Mesothelial cell of epicardium (in vitro differentiated cells): ENCODE data around the gene TMEM181. TPM values are rescaled to one million over a fixed set of nuclear protein-coding genes. Genes with fewer than 3 reads are reported as not detected.
"Not testable (repeated sequence)": the region's sequence is repeated elsewhere in the genome, so short reads cannot be mapped to it uniquely, and the experiment has no call there.

Source experiments
- DNase-seq, 2 experiments: peaks; one replicate each; pipeline ENCODE4 v3.0.0; 2021; ENCODE audit warnings: low spot score in 2 of 2; ENCODE audit not compliant: unreplicated experiment in 2 of 2
- H3K27ac Mint-ChIP-seq: 2 replicates; pipeline ENCODE4 v1.8.0; 2021; ENCODE audit warnings: mixed read lengths
- H3K27me3 Mint-ChIP-seq: 2 replicates; pipeline ENCODE4 v1.8.0; 2021; ENCODE audit warnings: low read depth, mixed read lengths
- H3K36me3 Mint-ChIP-seq: 2 replicates; pipeline ENCODE4 v1.8.0; 2021; ENCODE audit warnings: mixed read lengths
- H3K4me1 Mint-ChIP-seq: 2 replicates; pipeline ENCODE4 v1.8.0; 2021; ENCODE audit warnings: mixed read lengths
- H3K4me3 Mint-ChIP-seq: 2 replicates; pipeline ENCODE4 v1.8.0; 2021; ENCODE audit warnings: mild to moderate bottlenecking, moderate library complexity, mixed read lengths
- H3K9me3 Mint-ChIP-seq: 2 replicates; pipeline ENCODE4 v1.8.0; 2021; ENCODE audit warnings: mixed read lengths
- CTCF ChIP-seq: fragments of 200-600 bp; sonication (generic); IDR thresholded peaks from one replicate; pipeline ENCODE4 v1.5.0; 2021; ENCODE audit warnings: antibody characterized with exemption; ENCODE audit not compliant: unreplicated experiment
- total RNA-seq: library from RNA; stranded (reverse); gene quantifications from 3 replicates; pipeline ENCODE4 v1.2.1, GENCODE V29; 2021

TMEM181 gene
- total RNA-seq, 1 donor from 2014 or later, result 23.8 TPM

GRCh38 chr6:158672726-158673125 is 112.8 kb downstream of the TMEM181 start:
- DNase-seq, result no peak
- Mint-ChIP-seq H3K9me3 (no peaks in the 10 kb centered on the region), H3K4me1 (peaks cover 16% of the 10 kb centered on the region), H3K4me3 (no peak overlapping the region), H3K36me3 (peaks cover 6% of the 10 kb centered on the region), H3K27ac (no peak overlapping the region), H3K27me3 (no peaks in the 10 kb centered on the region)
- no peak for TF ChIP-seq CTCF

GRCh38 chr6:158674342-158675131 is 114.6 kb downstream of the TMEM181 start:
- no peak for DNase-seq
- Mint-ChIP-seq H3K4me1 (peaks cover 11% of the 10 kb centered on the region), H3K9me3 (no peaks in the 10 kb centered on the region), H3K4me3 (no peak overlapping the region), H3K27ac (no peak overlapping the region), H3K27me3 (no peaks in the 10 kb centered on the region), H3K36me3 (peaks cover 6% of the 10 kb centered on the region)
- no peak for TF ChIP-seq CTCF

- not testable (repeated sequence) for H3K4me3 Mint-ChIP-seq, H3K27me3 Mint-ChIP-seq, H3K4me1 Mint-ChIP-seq, DNase-seq, H3K27ac Mint-ChIP-seq, H3K36me3 Mint-ChIP-seq, H3K9me3 Mint-ChIP-seq
These were observed 117.2 kb downstream of the TMEM181 start for GRCh38 chr6:158677094-158677493.

GRCh38 chr6:158677906-158678578 is 118.2 kb downstream of the TMEM181 start:
- TF ChIP-seq CTCF, result no peak
- Mint-ChIP-seq H3K4me1 (peaks cover 9% of the 10 kb centered on the region), H3K27me3 (no peaks in the 10 kb centered on the region), H3K27ac (no peak overlapping the region), H3K4me3 (no peak overlapping the region), H3K36me3 (peaks cover 6% of the 10 kb centered on the region), H3K9me3 (no peaks in the 10 kb centered on the region)
- DNase-seq, result no peak

- no peak for DNase-seq
- H3K27me3 Mint-ChIP-seq, result no peaks in the 10 kb centered on the region
- H3K27ac Mint-ChIP-seq, result no peak overlapping the region
- H3K36me3 Mint-ChIP-seq, result peaks cover 5% of the 10 kb centered on the region
- no peaks in the 10 kb centered on the region for H3K9me3 Mint-ChIP-seq
- no peak for TF ChIP-seq CTCF
- peaks cover 9% of the 10 kb centered on the region for H3K4me1 Mint-ChIP-seq
- no peak overlapping the region for H3K4me3 Mint-ChIP-seq
These were observed 120.1 kb downstream of the TMEM181 start for GRCh38 chr6:158680015-158680414.

- no peaks in the 10 kb centered on the region for H3K27me3 Mint-ChIP-seq
- peaks cover 9% of the 10 kb centered on the region for H3K4me1 Mint-ChIP-seq
- TF ChIP-seq CTCF, result no peak
- peaks cover 2% of the 10 kb centered on the region for H3K36me3 Mint-ChIP-seq
- no peak for DNase-seq
- H3K4me3 Mint-ChIP-seq, result no peak overlapping the region
- no peaks in the 10 kb centered on the region for H3K9me3 Mint-ChIP-seq
- H3K27ac Mint-ChIP-seq, result no peak overlapping the region
These were observed 120.6 kb downstream of the TMEM181 start for GRCh38 chr6:158680481-158680880.
